MM.1S (cell line): ENCODE results near the gene SPATS2.

ENCODE experiments used
- CTCF ChIP-seq: fragments of 300-600 bp; sonication (generic); IDR thresholded peaks from 2 replicates; pipeline ENCODE4 v1.5.1; 2016; ENCODE audit warnings: antibody characterized with exemption, low read length, mixed read lengths
- EZH2 ChIP-seq: fragments of 300-600 bp; sonication (generic); optimal IDR thresholded peaks from 2 replicates; pipeline ENCODE3; 2017; ENCODE audit warnings: low read depth, mild to moderate bottlenecking, antibody characterized with exemption, low read length, mixed read lengths

GRCh38 chr12:49519574-49519936 lies 152.3 kb downstream of the SPATS2 start:
- TF ChIP-seq CTCF (no peak), EZH2 (no peak)
